ENCODE measurements around the gene CCL21.
"Not testable (repeated sequence)": the region's sequence is repeated elsewhere in the genome, so short reads cannot be mapped to it uniquely, and the experiment has no call there.

CCL21 gene

DNA sequence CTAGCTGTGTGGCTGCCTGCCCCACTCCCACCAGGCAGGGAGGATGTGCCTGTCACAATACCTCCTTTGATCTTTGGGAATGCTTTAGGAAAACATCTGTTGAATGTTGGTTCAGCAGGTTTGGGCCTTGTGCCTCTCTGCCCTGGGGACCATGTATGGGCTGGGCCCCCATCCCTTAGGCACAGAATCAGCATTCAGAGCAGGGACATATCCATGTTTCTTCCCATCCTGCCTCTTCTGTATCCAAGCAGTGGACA, 9.8 kb upstream of the CCL21 start:
- not testable (repeated sequence) for ATAC-seq (replicated peaks); H3K4me1 Mint-ChIP-seq (ENCODE audit: low read depth in 2 of 2); H3K9me3 Mint-ChIP-seq; DNase-seq; H3K36me3 Mint-ChIP-seq (ENCODE audit: insufficient read depth); H3K4me3 Mint-ChIP-seq; H3K27ac Mint-ChIP-seq
- H3K27me3 Mint-ChIP-seq, result peaks cover 36 to 51% of the 10 kb centered on the region in 2 donors

DNA sequence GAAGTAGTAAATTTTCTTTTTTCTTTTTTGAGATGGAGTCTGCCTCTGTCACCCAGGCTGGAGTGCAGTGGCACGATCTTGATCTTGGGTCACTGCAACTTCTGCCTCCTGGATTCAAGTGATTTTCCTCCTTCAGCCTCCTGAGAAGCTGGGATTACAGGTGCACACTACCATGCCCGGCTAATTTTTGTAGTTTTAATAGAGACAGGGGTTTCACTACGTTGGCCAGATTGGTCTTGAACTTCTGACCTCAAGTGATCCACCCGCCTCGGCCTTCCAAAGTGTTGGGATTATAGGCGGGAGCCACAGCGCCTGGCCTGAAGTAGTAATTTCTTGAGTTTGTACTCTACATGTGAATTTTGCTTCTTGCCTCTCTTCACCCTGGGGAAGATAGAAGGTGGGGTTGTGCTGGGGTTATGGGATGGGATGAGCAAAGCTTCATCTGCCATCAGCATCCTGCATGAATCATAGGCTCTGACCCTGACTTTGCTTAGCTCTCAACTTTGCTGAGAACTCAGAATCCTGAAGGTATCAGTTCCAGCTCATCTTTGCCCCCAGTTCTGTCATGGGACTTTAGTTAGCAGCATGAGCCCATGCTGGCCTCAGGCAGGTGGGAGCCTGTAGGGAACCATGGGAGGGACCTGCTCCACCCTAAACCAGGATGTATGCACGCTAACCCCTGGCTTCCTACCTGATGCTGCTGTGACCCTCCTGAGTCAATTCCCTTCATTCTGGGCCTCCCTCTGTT, 9.3 kb upstream of the CCL21 start:
- H3K36me3 Mint-ChIP-seq (ENCODE audit: insufficient read depth), result no peaks in the 10 kb centered on the region
- DNase-seq (no peak), ATAC-seq (replicated peaks) (no peak)
- no peaks in the 10 kb centered on the region for H3K4me1 Mint-ChIP-seq (ENCODE audit: low read depth in 2 of 2)
- H3K9me3 Mint-ChIP-seq, result no peaks in the 10 kb centered on the region
- peaks cover 36 to 56% of the 10 kb centered on the region in 2 donors for H3K27me3 Mint-ChIP-seq
- H3K27ac Mint-ChIP-seq, result no peak overlapping the region
- no peak overlapping the region for H3K4me3 Mint-ChIP-seq

DNA sequence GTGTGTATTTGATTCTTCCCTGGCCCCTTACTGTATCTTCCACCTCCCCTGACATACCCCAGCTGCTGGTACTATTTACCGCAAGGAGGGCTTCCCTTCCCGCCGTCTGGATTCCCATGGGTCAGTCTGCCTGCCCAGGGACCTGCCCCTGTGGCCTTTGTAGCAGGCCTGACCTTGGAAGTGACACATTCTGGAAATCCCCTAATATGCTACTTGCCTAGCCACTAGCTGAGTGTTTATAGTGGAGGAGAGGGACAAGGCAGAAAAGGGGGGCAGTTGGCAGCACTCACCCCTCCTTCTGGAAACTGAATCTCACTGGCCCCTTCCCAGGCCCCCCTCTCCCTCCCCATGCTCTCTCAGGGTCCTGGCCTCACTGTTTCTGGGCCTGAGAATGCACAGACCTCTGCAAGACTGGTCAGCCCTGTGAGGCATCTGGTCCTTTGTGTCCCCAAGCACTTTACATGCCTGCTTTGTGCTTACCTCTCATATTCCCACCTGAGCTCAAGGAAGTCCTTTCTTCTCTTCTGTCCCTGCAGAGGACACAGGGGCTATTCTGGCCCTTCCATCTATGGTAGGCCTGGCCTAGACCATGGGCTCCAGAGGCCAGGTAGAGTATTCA, 8.2 kb upstream of the CCL21 start:
- Mint-ChIP-seq H3K27me3 (peaks cover 46 to 67% of the 10 kb centered on the region in 2 donors), H3K27ac (no peak overlapping the region), H3K4me1 (ENCODE audit: low read depth in 2 of 2) (no peaks in the 10 kb centered on the region), H3K9me3 (no peaks in the 10 kb centered on the region), H3K4me3 (no peak overlapping the region), H3K36me3 (ENCODE audit: insufficient read depth) (no peaks in the 10 kb centered on the region)
- ATAC-seq (replicated peaks), result no peak
- DNase-seq, result no peak

DNA sequence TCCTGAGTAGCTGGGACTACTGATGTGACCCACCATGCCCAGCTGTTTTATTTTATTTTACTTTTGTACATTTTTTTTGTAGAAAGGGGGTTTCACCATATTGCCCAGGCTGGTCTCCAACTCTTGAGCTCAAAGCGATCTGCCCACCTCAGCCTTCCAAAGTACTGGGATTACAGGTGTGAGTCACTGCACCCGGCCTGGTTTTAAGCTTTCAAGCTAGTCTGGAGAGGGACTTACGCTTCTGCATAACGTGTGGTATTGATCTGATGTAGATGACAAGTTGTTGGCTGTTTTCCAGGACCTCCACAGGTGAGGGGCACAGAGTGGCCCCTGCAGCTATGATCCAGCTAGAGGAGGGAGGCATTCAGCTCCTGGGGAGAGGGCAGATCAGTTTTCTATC, 6.8 kb upstream of the CCL21 start:
- no peak for DNase-seq
- Mint-ChIP-seq H3K4me3 (no peak overlapping the region), H3K36me3 (ENCODE audit: insufficient read depth) (no peaks in the 10 kb centered on the region), H3K9me3 (no peaks in the 10 kb centered on the region), H3K4me1 (ENCODE audit: low read depth in 2 of 2) (no peaks in the 10 kb centered on the region), H3K27ac (no peak overlapping the region), H3K27me3 (peaks cover 49 to 76% of the 10 kb centered on the region in 2 donors)
- ATAC-seq (replicated peaks), result no peak

DNA sequence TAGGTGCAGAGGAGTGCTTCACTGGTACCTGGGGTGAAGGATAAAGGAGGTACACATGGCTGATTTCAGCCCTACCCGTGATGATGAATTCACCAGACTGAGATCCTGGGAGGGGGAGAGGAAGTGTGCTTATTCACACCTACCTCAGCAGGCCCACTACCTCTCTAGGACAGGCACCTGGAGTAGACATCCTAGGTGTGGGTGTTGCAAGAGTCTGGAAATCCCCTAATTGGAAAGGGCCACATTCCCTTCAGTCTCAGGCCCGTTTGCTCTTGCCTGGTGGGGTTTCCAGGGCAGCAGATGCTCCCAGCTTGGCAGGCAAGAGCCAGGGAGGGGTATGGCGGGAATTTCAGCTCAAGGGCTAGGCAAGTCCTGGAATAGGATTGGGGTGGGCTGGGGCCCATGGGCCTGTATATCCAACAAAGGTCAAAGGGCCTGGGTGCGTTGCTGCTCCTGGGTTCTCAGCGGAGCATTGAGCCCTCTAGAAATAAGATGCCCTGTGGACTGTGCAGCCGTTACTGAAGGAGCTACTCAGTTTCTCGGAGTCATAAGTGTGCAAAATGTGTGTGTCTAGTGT, 5.8 kb upstream of the CCL21 start:
- H3K4me1 Mint-ChIP-seq (ENCODE audit: low read depth in 2 of 2), result no peaks in the 10 kb centered on the region
- H3K36me3 Mint-ChIP-seq (ENCODE audit: insufficient read depth), result no peaks in the 10 kb centered on the region
- peaks cover 44 to 70% of the 10 kb centered on the region in 2 donors for H3K27me3 Mint-ChIP-seq
- H3K27ac Mint-ChIP-seq, result no peak overlapping the region
- no peaks in the 10 kb centered on the region for H3K9me3 Mint-ChIP-seq
- ATAC-seq (replicated peaks) (no peak), DNase-seq (no peak)
- no peak overlapping the region for H3K4me3 Mint-ChIP-seq

DNA sequence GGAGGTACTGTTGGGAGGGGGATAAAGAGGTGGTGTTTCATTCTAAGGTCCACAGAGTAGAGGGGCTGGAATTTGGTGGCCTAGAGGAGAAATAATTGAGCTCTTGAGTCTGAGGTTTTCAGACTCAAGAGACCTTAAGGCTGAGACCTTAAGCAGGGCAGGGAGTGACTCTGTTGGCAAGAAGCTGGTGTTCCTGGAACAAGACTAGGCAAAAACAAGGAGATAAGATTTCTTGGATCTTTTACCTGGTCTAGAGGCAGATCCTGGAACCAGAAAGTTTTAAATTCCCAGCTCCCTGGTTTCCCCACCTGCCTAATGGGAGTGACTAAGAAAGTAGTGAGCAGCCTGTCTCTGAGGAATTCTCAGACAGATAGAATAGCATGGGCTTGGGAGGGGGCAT, 4.1 kb upstream of the CCL21 start:
- Mint-ChIP-seq H3K27me3 (peaks cover 40 to 65% of the 10 kb centered on the region in 2 donors), H3K36me3 (ENCODE audit: insufficient read depth) (no peaks in the 10 kb centered on the region), H3K9me3 (no peaks in the 10 kb centered on the region), H3K27ac (no peak overlapping the region), H3K4me3 (no peak overlapping the region), H3K4me1 (ENCODE audit: low read depth in 2 of 2) (no peaks in the 10 kb centered on the region)
- ATAC-seq (replicated peaks) (no peak), DNase-seq (no peak)

DNA sequence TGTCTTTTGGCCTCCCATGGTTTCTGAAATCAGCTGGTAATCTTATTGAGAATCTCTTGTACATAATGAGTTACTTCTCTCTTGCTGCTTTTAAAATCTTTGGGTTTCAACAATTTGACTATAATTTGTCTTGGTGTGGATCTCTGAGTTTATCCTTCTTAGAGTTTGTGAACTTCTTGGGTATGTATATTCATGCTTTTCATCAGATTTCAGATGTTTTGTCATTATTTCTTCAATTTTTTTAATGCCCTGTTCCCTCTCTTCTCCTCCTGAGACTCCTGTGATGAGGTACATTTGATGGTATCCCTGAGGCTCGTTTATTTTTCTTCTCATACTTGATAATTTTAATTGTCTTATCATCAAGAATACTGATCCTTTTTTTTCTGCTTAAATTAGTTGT, 2.2 kb upstream of the CCL21 start:
- Mint-ChIP-seq H3K27ac (no peak overlapping the region), H3K4me3 (no peak overlapping the region), H3K9me3 (no peaks in the 10 kb centered on the region), H3K4me1 (ENCODE audit: low read depth in 2 of 2) (no peaks in the 10 kb centered on the region), H3K36me3 (ENCODE audit: insufficient read depth) (no peaks in the 10 kb centered on the region), H3K27me3 (peaks cover 30 to 53% of the 10 kb centered on the region in 2 donors)
- ATAC-seq (replicated peaks) (no peak), DNase-seq (no peak)

DNA sequence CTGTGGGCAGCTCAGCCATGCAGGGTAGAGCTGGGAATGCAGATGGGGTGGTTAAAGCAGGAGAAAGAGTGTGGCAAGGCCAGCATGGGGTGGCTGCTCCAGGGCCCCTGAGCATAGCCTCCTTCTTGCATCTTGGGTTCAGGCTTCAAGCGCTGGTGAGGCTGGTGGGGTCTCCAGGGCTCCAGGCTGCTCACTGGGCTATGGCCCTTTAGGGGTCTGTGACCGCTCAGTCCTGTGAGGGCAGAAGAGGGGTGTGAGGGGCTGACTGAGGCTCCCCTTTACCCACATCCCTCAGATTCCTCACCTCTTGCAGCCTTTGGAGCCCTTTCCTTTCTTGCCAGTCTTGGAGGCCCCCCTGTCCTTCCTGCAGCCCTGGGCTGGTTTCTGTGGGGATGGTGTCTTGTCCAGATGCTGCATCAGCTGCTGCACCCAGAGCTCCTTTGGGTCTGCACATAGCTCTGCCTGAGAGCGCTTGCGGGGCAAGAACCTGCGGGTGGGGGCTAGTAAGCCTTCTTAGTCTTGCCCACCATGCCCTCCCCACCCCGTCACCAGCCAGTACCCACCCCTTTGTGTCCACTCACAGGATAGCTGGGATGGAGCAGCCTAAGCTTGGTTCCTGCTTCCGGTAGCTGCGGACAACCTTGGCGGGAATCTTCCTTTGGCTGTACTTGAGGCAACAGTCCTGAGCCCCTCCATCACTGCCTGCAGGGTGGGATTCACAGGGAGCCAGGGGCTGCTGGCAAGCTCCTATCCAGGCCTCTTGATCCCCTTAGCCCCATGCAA, 549 bp downstream of the CCL21 start:
- no peaks in the 10 kb centered on the region for H3K36me3 Mint-ChIP-seq (ENCODE audit: insufficient read depth)
- H3K27me3 Mint-ChIP-seq, result peaks cover 20 to 26% of the 10 kb centered on the region in 2 donors
- no peak overlapping the region for H3K27ac Mint-ChIP-seq
- H3K4me3 Mint-ChIP-seq, result no peak overlapping the region
- no peaks in the 10 kb centered on the region for H3K9me3 Mint-ChIP-seq
- DNase-seq (no peak), ATAC-seq (replicated peaks) (no peak)
- no peaks in the 10 kb centered on the region for H3K4me1 Mint-ChIP-seq (ENCODE audit: low read depth in 2 of 2)

DNA sequence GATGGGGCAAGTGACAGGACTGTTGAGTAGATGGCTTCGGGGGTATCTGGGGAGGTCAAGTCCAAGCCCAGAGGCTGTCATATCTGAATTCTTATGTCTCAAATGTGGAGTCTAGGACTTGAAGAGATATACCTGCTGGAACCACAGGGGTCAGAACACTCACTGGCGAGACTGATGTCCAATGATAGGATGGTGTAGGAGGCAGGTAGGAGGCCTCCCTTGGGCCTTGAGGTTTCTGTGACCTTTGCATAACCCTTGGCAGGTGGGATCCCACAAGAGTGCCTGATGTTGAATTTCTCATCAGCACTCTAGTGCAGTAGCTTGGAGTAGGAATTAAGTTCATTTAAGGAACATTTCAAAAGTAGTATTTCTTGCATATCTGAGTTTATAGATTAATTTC, 2.8 kb downstream of the CCL21 start:
- DNase-seq (no peak), ATAC-seq (replicated peaks) (no peak)
- H3K27me3 Mint-ChIP-seq, result peaks cover 7% of the 10 kb centered on the region in 2 donors
- H3K4me3 Mint-ChIP-seq, result no peak overlapping the region
- no peak overlapping the region for H3K27ac Mint-ChIP-seq
- no peaks in the 10 kb centered on the region for H3K9me3 Mint-ChIP-seq
- H3K36me3 Mint-ChIP-seq (ENCODE audit: insufficient read depth), result no peaks in the 10 kb centered on the region
- H3K4me1 Mint-ChIP-seq (ENCODE audit: low read depth in 2 of 2), result peaks cover 0 to under 1% of the 10 kb centered on the region in 2 donors

DNA sequence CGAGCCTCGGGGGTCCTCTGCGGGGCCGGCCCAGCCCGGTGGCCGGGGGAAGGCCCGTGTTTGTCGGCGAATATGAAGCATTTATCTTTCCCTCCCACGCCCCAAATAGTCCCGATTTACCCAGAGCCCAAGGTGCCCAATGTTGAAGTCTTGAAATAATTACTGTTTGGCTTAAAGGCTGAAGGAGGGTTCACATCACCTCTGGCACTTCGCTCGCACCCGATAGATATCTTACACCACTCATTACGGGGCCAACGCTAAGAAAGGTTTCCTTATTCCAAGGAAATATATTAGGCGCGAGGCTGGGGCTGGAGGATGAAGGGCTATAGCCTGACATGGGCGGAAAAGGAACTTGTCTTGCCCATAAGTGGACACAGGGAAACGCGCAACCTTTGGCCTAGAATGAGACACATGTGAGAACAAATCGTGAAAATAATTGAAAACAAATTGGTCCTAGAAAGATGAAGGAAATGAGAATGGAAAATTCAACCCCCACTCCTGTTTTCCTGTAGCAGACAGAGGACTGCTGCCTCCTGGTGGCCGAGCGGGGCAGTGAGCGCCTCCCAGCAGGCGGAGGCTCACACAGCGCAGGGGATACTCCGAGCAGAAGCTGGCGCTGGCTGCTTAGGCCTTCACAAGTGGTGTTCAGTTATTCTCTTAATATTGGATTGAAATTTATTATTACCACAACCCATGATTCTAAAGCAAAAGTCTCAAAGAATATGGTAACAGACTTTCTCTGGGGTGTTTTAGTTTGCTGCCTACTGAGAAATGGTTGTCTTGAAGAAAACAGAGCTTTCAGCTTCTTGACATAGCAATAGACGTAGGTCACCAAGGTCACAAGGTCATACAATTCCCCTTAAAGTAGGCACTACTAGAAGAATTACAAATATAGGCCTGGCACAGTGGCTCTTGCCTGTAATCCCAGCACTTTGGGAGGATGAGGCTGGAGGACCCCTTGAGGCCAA, 7.9 kb downstream of the CCL21 start:
- Mint-ChIP-seq H3K4me3 (peak overlapping the region; percentile 48 to 73), H3K9me3 (no peaks in the 10 kb centered on the region), H3K4me1 (ENCODE audit: low read depth in 2 of 2) (peaks cover 0 to 7% of the 10 kb centered on the region in 2 donors), H3K36me3 (ENCODE audit: insufficient read depth) (no peaks in the 10 kb centered on the region), H3K27me3 (peaks cover 11 to 15% of the 10 kb centered on the region in 2 donors), H3K27ac (no peak overlapping the region)
- peak; percentile 78 for ATAC-seq (replicated peaks)
- peak; percentile 72 to 75 (median 75) for DNase-seq

DNA sequence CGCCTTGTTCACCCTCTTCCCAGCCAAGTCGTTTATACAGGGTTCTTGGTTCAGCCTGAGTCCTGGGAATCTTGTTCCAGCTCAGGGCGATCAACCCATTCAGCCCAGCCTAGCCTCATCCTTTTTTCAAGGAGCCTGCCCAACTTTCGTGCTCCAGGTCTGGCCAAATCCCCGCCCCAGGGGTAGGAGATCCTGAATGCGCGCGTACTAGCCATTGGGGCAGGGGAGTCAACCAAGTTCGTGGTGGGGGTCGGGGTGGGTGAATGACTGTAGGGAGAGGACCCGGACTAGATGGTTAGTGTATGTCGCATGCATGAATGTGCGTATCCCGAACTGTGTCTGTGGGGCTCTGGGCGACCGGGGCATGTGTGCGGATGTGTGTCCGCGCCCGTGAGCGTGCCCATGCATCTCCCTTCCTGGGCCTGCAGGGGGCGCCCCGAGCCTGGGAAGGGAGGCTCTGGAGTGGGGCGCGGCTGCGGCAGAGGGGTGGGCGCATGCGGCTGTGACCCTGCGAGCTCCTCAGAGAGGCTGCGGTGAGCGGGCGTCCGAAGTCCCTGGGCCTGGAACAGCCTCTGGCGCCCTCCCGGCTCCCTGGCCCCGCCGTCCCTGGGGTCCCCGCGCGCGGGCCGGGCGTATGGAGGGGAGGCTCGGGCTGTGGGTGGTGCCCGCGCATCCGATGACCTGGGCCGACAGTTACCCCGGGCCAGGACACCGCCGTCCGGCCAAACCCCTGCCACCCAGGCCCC, 8.7 kb downstream of the CCL21 start:
- no peaks in the 10 kb centered on the region for H3K9me3 Mint-ChIP-seq
- H3K4me3 Mint-ChIP-seq, result peak overlapping the region; percentile 48 to 73
- H3K27ac Mint-ChIP-seq, result no peak overlapping the region
- peaks cover 11 to 15% of the 10 kb centered on the region in 2 donors for H3K27me3 Mint-ChIP-seq
- ATAC-seq (replicated peaks) (peak; percentile 87), DNase-seq (peak; percentile 70 to 76 (median 71))
- peaks cover 0 to 7% of the 10 kb centered on the region in 2 donors for H3K4me1 Mint-ChIP-seq (ENCODE audit: low read depth in 2 of 2)
- H3K36me3 Mint-ChIP-seq (ENCODE audit: insufficient read depth), result no peaks in the 10 kb centered on the region

DNA sequence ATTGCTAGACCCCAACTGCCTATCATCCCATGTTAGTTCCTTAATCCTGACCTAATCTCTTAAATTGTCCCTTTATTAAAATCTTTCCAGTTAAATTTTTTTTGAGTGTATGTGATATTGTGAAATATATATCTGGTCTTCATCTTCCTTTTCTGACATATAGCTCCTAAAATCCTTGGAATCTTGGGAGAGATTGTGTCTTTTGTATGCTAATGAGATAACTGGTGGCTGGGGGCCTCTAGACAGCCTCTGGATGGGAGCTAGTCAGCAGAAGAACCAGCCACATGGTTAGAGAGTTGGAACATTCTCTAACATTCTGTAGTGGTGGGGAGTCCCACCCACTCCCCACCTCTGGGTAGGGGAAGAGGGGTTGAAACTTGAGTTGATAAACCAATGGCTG, 15.1 kb downstream of the CCL21 start:
- Mint-ChIP-seq H3K27ac (no peak overlapping the region), H3K4me3 (no peak overlapping the region), H3K9me3 (no peaks in the 10 kb centered on the region), H3K27me3 (peaks cover 12 to 18% of the 10 kb centered on the region in 2 donors), H3K36me3 (ENCODE audit: insufficient read depth) (no peaks in the 10 kb centered on the region), H3K4me1 (ENCODE audit: low read depth in 2 of 2) (no peaks in the 10 kb centered on the region)
- ATAC-seq (replicated peaks) (no peak), DNase-seq (no peak)

Data from effector memory CD8-positive, alpha-beta T cell (primary cell).